GM18508 (cell line): ENCODE measurements around the gene RBBP5.
"Not testable (repeated sequence)": the region's sequence is repeated elsewhere in the genome, so short reads cannot be mapped to it uniquely, and the experiment has no call there.

Experiments used
- ATAC-seq: cut with Tn5 transposase; IDR thresholded peaks from one replicate; pipeline ENCODE4 v1.9.1; 2021; ENCODE audit warnings: moderate number of reproducible peaks; ENCODE audit not compliant: insufficient read depth, unreplicated experiment

Gene RBBP5

GRCh38 chr1:205121660-205122488 is at the start of gene RBBP5:
Gene RBBP5, minus strand, starts transcription at chr1:205121978. Its CDS starts 105 bp downstream, at chr1:205121873.
- peak; percentile 81 for ATAC-seq

GRCh38 chr1:205171369-205171768 is 49.6 kb upstream of the RBBP5 start:
- ATAC-seq: no peak

- no peak for ATAC-seq
Measured at GRCh38 chr1:205170532-205171269, 48.9 kb upstream of the RBBP5 start.

- no peak for ATAC-seq
Measured at GRCh38 chr1:205169248-205169647, 47.5 kb upstream of the RBBP5 start.

- no peak for ATAC-seq
Measured at GRCh38 chr1:205168291-205168690, 46.5 kb upstream of the RBBP5 start.

- no peak for ATAC-seq
Measured at GRCh38 chr1:205162301-205162700, 40.5 kb upstream of the RBBP5 start.

- no peak for ATAC-seq
Measured at GRCh38 chr1:205161076-205161475, 39.3 kb upstream of the RBBP5 start.

- ATAC-seq: no peak
Measured at GRCh38 chr1:205158048-205158616, 36.4 kb upstream of the RBBP5 start.

GRCh38 chr1:205155665-205156377 is 34.0 kb upstream of the RBBP5 start:
- not testable (repeated sequence) for ATAC-seq

GRCh38 chr1:205152505-205152904 is 30.7 kb upstream of the RBBP5 start:
- ATAC-seq: no peak

GRCh38 chr1:205150651-205151428 is 29.1 kb upstream of the RBBP5 start:
- no peak for ATAC-seq

GRCh38 chr1:205147191-205147835 is 25.5 kb upstream of the RBBP5 start:
- no peak for ATAC-seq

GRCh38 chr1:205144751-205145150 is 23.0 kb upstream of the RBBP5 start:
- ATAC-seq: no peak

GRCh38 chr1:205144046-205144720 is 22.4 kb upstream of the RBBP5 start:
- ATAC-seq: no peak

GRCh38 chr1:205142102-205142469 is 20.3 kb upstream of the RBBP5 start:
- no peak for ATAC-seq

- no peak for ATAC-seq
Measured at GRCh38 chr1:205141236-205142101, 19.7 kb upstream of the RBBP5 start.

GRCh38 chr1:205140113-205140512 is 18.3 kb upstream of the RBBP5 start:
- ATAC-seq: no peak

GRCh38 chr1:205137901-205138300 is 16.1 kb upstream of the RBBP5 start:
- ATAC-seq: no peak
